Panc1 (cell line): ENCODE data around the gene IL18. TPM values are rescaled to one million over a fixed set of nuclear protein-coding genes. Genes with fewer than 3 reads are reported as not detected.

Experiments used
- ATAC-seq: fragments of 200-7000 bp; cut with Tn5 transposase; 2 replicates; pipeline ENCODE4 v1.9.1; 2020; ENCODE audit warnings: mild to moderate bottlenecking, moderate library complexity
- BruUV-seq: library from RNA; stranded (reverse); fragments of 400-500 nt; replicated peaks from 2 replicates; lab custom pipeline; 2021; lab: Mats Ljungman, UMichigan
- CTCF ChIA-PET: fragments of 300-600 bp; sonication (Branson Sonifier 250); formaldehyde crosslinking; loops from one replicate; lab custom pipeline; 2022; ENCODE audit warnings: antibody characterized with exemption; lab: Charles Lee
- POLR2A ChIA-PET: fragments of 300-600 bp; sonication (Branson Sonifier 250); formaldehyde crosslinking; loops from one replicate; lab custom pipeline; 2022; ENCODE audit warnings: antibody characterized with exemption; lab: Charles Lee
- DNase-seq: peaks from one replicate; pipeline ENCODE4 v3.0.0-alpha.2; 2010; ENCODE audit warnings: low read depth, low spot score
- H3K27ac ChIP-seq: 2 replicates; pipeline ENCODE4 v1.5.1; 2011; ENCODE audit warnings: mild to moderate bottlenecking, low read length, inconsistent platforms
- H3K27me3 ChIP-seq: fragments of 200-500 bp; sonication (Bioruptor generic); 2 replicates; pipeline ENCODE4 v1.6.0; 2014; ENCODE audit warnings: low read length, inconsistent platforms; ENCODE audit not compliant: control insufficient read depth, insufficient read depth
- H3K36me3 ChIP-seq: fragments of 200-500 bp; sonication (Bioruptor generic); 2 replicates; pipeline ENCODE4 v1.5.1; 2014; ENCODE audit warnings: inconsistent platforms, mild to moderate bottlenecking, low read length, moderate library complexity; ENCODE audit not compliant: control insufficient read depth, insufficient read depth
- H3K4me1 ChIP-seq: 2 replicates; pipeline ENCODE4 v1.5.1; 2011; ENCODE audit warnings: inconsistent platforms, mild to moderate bottlenecking, low read length, moderate library complexity; ENCODE audit not compliant: control insufficient read depth, insufficient read depth
- H3K4me3 ChIP-seq, 2 experiments: 2 replicates each; pipeline ENCODE4 v1.5.1; 2011 to 2012; ENCODE audit warnings: low read depth in 2 of 2, low read length in 2 of 2, mild to moderate bottlenecking in 2 of 2, inconsistent platforms in 1 of 2, moderate library complexity in 1 of 2
- H3K9me3 ChIP-seq: fragments of 200-500 bp; sonication (Bioruptor generic); 2 replicates; pipeline ENCODE4 v1.5.1; 2014; ENCODE audit warnings: low read depth, mild to moderate bottlenecking, inconsistent platforms, low read length, moderate library complexity; ENCODE audit not compliant: control insufficient read depth, insufficient read depth
- CTCF ChIP-seq: fragments of 450-650 bp; IDR thresholded peaks from 2 replicates; pipeline ENCODE4 v1.5.1; 2017; ENCODE audit warnings: mild to moderate bottlenecking
- POLR2AphosphoS5 ChIP-seq: IDR thresholded peaks from 2 replicates; pipeline ENCODE4 v1.6.1; 2012; ENCODE audit warnings: mild to moderate bottlenecking, low read depth, low read length, moderate library complexity
- REST ChIP-seq, 2 experiments: IDR thresholded peaks; 2 replicates each; pipeline ENCODE4 v1.6.1; 2011 to 2012; ENCODE audit warnings: low read depth in 2 of 2, control low read depth in 1 of 2, low read length in 1 of 2, mild to moderate bottlenecking in 1 of 2, moderate library complexity in 1 of 2; ENCODE audit not compliant: insufficient read depth in 1 of 2
- SIN3A ChIP-seq: IDR thresholded peaks from 2 replicates; pipeline ENCODE4 v1.6.1; 2012; ENCODE audit warnings: low read depth, mild to moderate bottlenecking, low read length, moderate library complexity, borderline replicate concordance; ENCODE audit not compliant: insufficient read depth
- TCF7L2 ChIP-seq: IDR thresholded peaks from 2 replicates; pipeline ENCODE4 v1.6.1; 2011; ENCODE audit warnings: mild to moderate bottlenecking, low read depth, low read length, inconsistent platforms
- in situ Hi-C: cut with HindIII; loops from 2 replicates; pipeline ENCODE4 v1.10.0; 2016; ENCODE audit warnings: low sequenced_read_pairs, low pct_unique_long_range_greater_than_20kb
- intact Hi-C: fragments of 100-400 bp; cut with micrococcal nuclease; formaldehyde crosslinking; loops from one replicate; pipeline ENCODE4 v1.10.0; 2022; ENCODE audit not compliant: unreplicated experiment
- total RNA-seq: library from RNA; stranded (reverse); gene quantifications from one replicate; pipeline ENCODE4 v1.2.1, GENCODE V29; 2021; ENCODE audit not compliant: unreplicated experiment

Gene IL18
- total RNA-seq, 1 experiment from 2014 or later: 22.5 TPM

GRCh38 chr11:112172362-112172994 lies 8.6 kb upstream of the IL18 start:
- TF ChIP-seq CTCF: no peak
- no peak for TF ChIP-seq TCF7L2
- TF ChIP-seq POLR2AphosphoS5: no peak
- TF ChIP-seq SIN3A: no peak
- no peak for TF ChIP-seq REST (IDR thresholded peaks at IDR 0.05; ENCODE audit: insufficient read depth in 1 of 2, low read depth in 2 of 2, low read length in 1 of 2)
- POLR2A ChIA-PET: no interaction called here
- in situ Hi-C loops (no loop called here), intact Hi-C loops (no loop called here)
- no peaks in the 10 kb centered on the region for H3K27me3 ChIP-seq
- H3K9me3 ChIP-seq: no peaks in the 10 kb centered on the region
- BruUV-seq: no TSS peak
- DNase-seq: no peak
- H3K36me3 ChIP-seq: no peaks in the 10 kb centered on the region
- no peak overlapping the region for H3K4me3 ChIP-seq
- CTCF ChIA-PET: interaction anchor here (0.6 kb wide), 1 partner anchor 12 kb away, joined by 7 read pairs; no protein-coding TSS in a partner anchor
- H3K4me1 ChIP-seq: peaks cover 11% of the 10 kb centered on the region
- H3K27ac ChIP-seq: no peak overlapping the region
- ATAC-seq: no peak

GRCh38 chr11:112167145-112167544 lies 3.3 kb upstream of the IL18 start, which contains the start of gene TEX12:
Gene TEX12 (plus strand): TSS chr11:112167372. CDS start chr11:112169269, 1,897 bp downstream.
- no TSS peak for BruUV-seq
- POLR2A ChIA-PET: no interaction called here
- TF ChIP-seq TCF7L2 (no peak), CTCF (no peak), REST (IDR thresholded peaks at IDR 0.05; ENCODE audit: insufficient read depth in 1 of 2, low read depth in 2 of 2, low read length in 1 of 2) (no peak), SIN3A (no peak), POLR2AphosphoS5 (no peak)
- Histone ChIP-seq H3K4me3 (no peak within 1 kb of the TSS), H3K4me1 (peaks cover 22% of the 10 kb centered on the region), H3K9me3 (no peaks in the 10 kb centered on the region), H3K27me3 (no peaks in the 10 kb centered on the region), H3K27ac (no peak within 1 kb of the TSS; the same call in 1 of the 2 replicates), H3K36me3 (no peaks in the 10 kb centered on the region)
- in situ Hi-C loops (no loop called here), intact Hi-C loops (no loop called here)
- DNase-seq (no peak), ATAC-seq (no peak)
- CTCF ChIA-PET: no interaction called here
